Measurements from ENCODE around the gene GLI2. TPM values are rescaled to one million over a fixed set of nuclear protein-coding genes. Genes with fewer than 3 reads are reported as not detected.
A peak's percentile ranks its signal among the peaks of the same experiment; 100 is the strongest.

Gene GLI2
- total RNA-seq, 2 donors from 2014 or later, result 17.0 to 24.2 TPM

DNA sequence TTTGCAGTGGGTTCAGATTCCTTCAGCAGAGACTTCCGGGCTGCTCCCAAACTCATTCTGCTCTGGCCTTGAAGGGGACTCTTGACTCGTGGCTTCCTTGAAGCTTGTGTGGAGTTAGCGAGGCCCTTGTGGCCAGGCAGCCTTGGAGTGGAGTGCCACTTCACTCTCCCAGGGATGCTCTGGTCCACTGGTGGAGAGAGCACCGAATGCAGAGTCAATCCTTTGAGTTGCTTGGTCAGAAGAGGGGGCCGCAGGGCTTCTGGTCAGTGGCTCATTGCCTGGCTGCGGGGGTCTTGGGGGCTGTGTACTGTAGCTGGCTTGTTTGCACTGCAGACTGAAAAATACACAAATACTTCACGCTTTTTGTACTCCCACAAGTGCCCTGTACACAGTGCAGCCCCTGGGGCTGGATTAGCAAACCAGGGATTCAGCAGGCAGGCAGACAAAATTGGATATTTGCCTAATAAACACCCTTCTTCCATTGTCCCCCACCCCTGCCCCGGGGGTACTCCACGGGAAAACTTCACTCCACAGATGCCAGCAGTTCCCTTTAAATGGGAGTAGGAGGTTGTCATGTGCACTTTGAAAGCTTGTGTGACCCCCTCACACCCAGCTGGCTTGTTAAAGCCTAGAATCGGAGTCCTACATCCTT is 3.2 kb downstream of the GLI2 start:
- H3K36me3 Mint-ChIP-seq (ENCODE audit: low read depth), result no peaks in the 10 kb centered on the region
- no peak for TF ChIP-seq CTCF (conservative IDR thresholded peaks at IDR 0.05)
- Histone ChIP-seq H3K4me1 (ENCODE audit: control insufficient read depth, insufficient read depth, low read length) (peaks cover 10% of the 10 kb centered on the region), H3K9me3 (ENCODE audit: control insufficient read depth, low read length) (no peaks in the 10 kb centered on the region), H3K27ac (ENCODE audit: low read depth, low read length) (peak overlapping the region; percentile 98), H3K4me3 (ENCODE audit: low read length) (no peak overlapping the region), H3K27me3 (ENCODE audit: control insufficient read depth, insufficient read depth, low read length, poor library complexity, severe bottlenecking) (peaks cover 10% of the 10 kb centered on the region), H3K36me3 (ENCODE audit: control insufficient read depth, insufficient read depth, low read length) (no peaks in the 10 kb centered on the region), H3K9ac (ENCODE audit: extremely low read depth, low read length, poor library complexity, severe bottlenecking) (no peak overlapping the region)
- peak overlapping the region; percentile 72 for H3K4me3 Mint-ChIP-seq
- H3K9me3 Mint-ChIP-seq, result no peaks in the 10 kb centered on the region
- peak; percentile 66 for DNase-seq
- 39 to 44% methylated on average over 8 to 10 of the region's 10 CpGs for WGBS, 2 experiments (ENCODE audit: insufficient coverage in 1 of 2, insufficient read length in 1 of 2)
- H3K27me3 Mint-ChIP-seq (ENCODE audit: insufficient read depth), result peaks cover 8% of the 10 kb centered on the region
- H3K4me1 Mint-ChIP-seq, result peaks cover 51% of the 10 kb centered on the region
- peak overlapping the region; percentile 13 for H3K27ac Mint-ChIP-seq

GRCh38 chr2:120739438-120740090 is 3.9 kb downstream of the GLI2 start:
- Mint-ChIP-seq H3K4me1 (peaks cover 51% of the 10 kb centered on the region), H3K27me3 (ENCODE audit: insufficient read depth) (peaks cover 5% of the 10 kb centered on the region), H3K27ac (peak overlapping the region; percentile 13)

GRCh38 chr2:120740375-120740764 is 4.7 kb downstream of the GLI2 start:
- Histone ChIP-seq H3K9me3 (ENCODE audit: control insufficient read depth, low read length) (no peaks in the 10 kb centered on the region), H3K4me1 (ENCODE audit: control insufficient read depth, insufficient read depth, low read length) (peaks cover 10% of the 10 kb centered on the region), H3K36me3 (ENCODE audit: control insufficient read depth, insufficient read depth, low read length) (no peaks in the 10 kb centered on the region), H3K4me3 (ENCODE audit: low read length) (peak overlapping the region; percentile 75), H3K9ac (ENCODE audit: extremely low read depth, low read length, poor library complexity, severe bottlenecking) (no peak overlapping the region), H3K27ac (ENCODE audit: low read depth, low read length) (peak overlapping the region; percentile 98), H3K27me3 (ENCODE audit: control insufficient read depth, insufficient read depth, low read length, poor library complexity, severe bottlenecking) (no peaks in the 10 kb centered on the region)
- Mint-ChIP-seq H3K27me3 (ENCODE audit: insufficient read depth) (no peaks in the 10 kb centered on the region), H3K9me3 (no peaks in the 10 kb centered on the region), H3K4me3 (peak overlapping the region; percentile 62), H3K4me1 (peaks cover 45% of the 10 kb centered on the region), H3K36me3 (ENCODE audit: low read depth) (no peaks in the 10 kb centered on the region), H3K27ac (peak overlapping the region; percentile 57)
- TF ChIP-seq CTCF (conservative IDR thresholded peaks at IDR 0.05), result no peak
- WGBS, 2 experiments (ENCODE audit: insufficient coverage in 1 of 2, insufficient read length in 1 of 2), result 13 to 18% methylated on average over 3 to 8 of the region's 8 CpGs
- no peak for DNase-seq

More at GRCh38 chr2:120739438-120740090, 3.9 kb downstream of the GLI2 start:
- Histone ChIP-seq H3K36me3 (ENCODE audit: control insufficient read depth, insufficient read depth, low read length) (no peaks in the 10 kb centered on the region), H3K27ac (ENCODE audit: low read depth, low read length) (peak overlapping the region; percentile 98), H3K9me3 (ENCODE audit: control insufficient read depth, low read length) (no peaks in the 10 kb centered on the region), H3K9ac (ENCODE audit: extremely low read depth, low read length, poor library complexity, severe bottlenecking) (no peak overlapping the region), H3K4me3 (ENCODE audit: low read length) (no peak overlapping the region), H3K27me3 (ENCODE audit: control insufficient read depth, insufficient read depth, low read length, poor library complexity, severe bottlenecking) (peaks cover 7% of the 10 kb centered on the region), H3K4me1 (ENCODE audit: control insufficient read depth, insufficient read depth, low read length) (peaks cover 10% of the 10 kb centered on the region)
- Mint-ChIP-seq H3K4me3 (peak overlapping the region; percentile 72), H3K36me3 (ENCODE audit: low read depth) (no peaks in the 10 kb centered on the region), H3K9me3 (no peaks in the 10 kb centered on the region)
- DNase-seq, result peak; percentile 74
- no peak for TF ChIP-seq CTCF (conservative IDR thresholded peaks at IDR 0.05)
- 28 to 36% methylated on average over 4 to 7 of the region's 8 CpGs for WGBS, 2 experiments (ENCODE audit: insufficient coverage in 1 of 2, insufficient read length in 1 of 2)
